Sigmoid colon (tissue), 7 donors: ENCODE measurements around the gene NOX5. TPM values are rescaled to one million over a fixed set of nuclear protein-coding genes. Genes with fewer than 3 reads are reported as not detected.

Source experiments
- DNase-seq: peaks from one replicate; pipeline ENCODE4 v3.0.0-alpha.2; 2019
- H3K27ac ChIP-seq, 4 donors: fragments of 200-600 bp; sonication (generic); one replicate each; pipeline ENCODE4 v1.5.1; 2016 to 2019; ENCODE audit warnings: mild to moderate bottlenecking in 1 of 4
- H3K27me3 ChIP-seq, 3 donors: fragments of 200-600 bp; sonication (generic); one replicate each; pipeline ENCODE4 v1.5.1; 2019; ENCODE audit warnings: mild to moderate bottlenecking in 1 of 3
- H3K36me3 ChIP-seq, 4 donors: fragments of 200-600 bp; sonication (generic); one replicate each; pipeline ENCODE4 v1.5.1; 2016 to 2019
- H3K4me1 ChIP-seq, 4 donors: fragments of 200-600 bp; sonication (generic); one replicate each; pipeline ENCODE4 v1.5.1; 2017 to 2019
- H3K4me3 ChIP-seq, 4 donors: fragments of 200-600 bp; sonication (generic); one replicate each; pipeline ENCODE4 v1.5.1; 2017 to 2019; ENCODE audit warnings: mild to moderate bottlenecking in 2 of 4, moderate library complexity in 1 of 4
- H3K9me3 ChIP-seq, 4 donors: fragments of 200-600 bp in 3 of 4; sonication (generic) in 3 of 4; one replicate each; pipeline versions ENCODE4 v1.5.1 to v1.6.1; 2013 to 2019
- CTCF ChIP-seq, 4 experiments: fragments of 450-650 bp in 3 of 4; fragments of 200-600 bp in 1 of 4; IDR thresholded peaks; one replicate each; pipeline ENCODE4 v1.5.1; 2016 to 2019; ENCODE audit warnings: antibody characterized with exemption in 4 of 4, mild to moderate bottlenecking in 3 of 4, moderate library complexity in 2 of 4
- EP300 ChIP-seq, 4 donors: sonication (generic); formaldehyde crosslinking; IDR thresholded peaks; one replicate each; pipeline ENCODE4 v1.6.1; 2017; ENCODE audit warnings: antibody characterized with exemption in 4 of 4
- POLR2A ChIP-seq, 2 donors: fragments of 450-650 bp; IDR thresholded peaks; one replicate each; pipeline ENCODE4 v1.6.1; 2016; ENCODE audit warnings: antibody characterized with exemption in 2 of 2, mild to moderate bottlenecking in 2 of 2, moderate library complexity in 2 of 2
- POLR2AphosphoS5 ChIP-seq, 4 donors: sonication (generic); formaldehyde crosslinking; IDR thresholded peaks; one replicate each; pipeline ENCODE4 v1.6.1; 2017; ENCODE audit warnings: antibody characterized with exemption in 4 of 4
- WGBS, 2 donors: extraction: QIAGEN DNeasy Blood & Tissue Kit; methylation state at CpG; one replicate each; pipeline ENCODE4 v1.1.7; 2013; 5-methylcytosine and 5-hydroxymethylcytosine counted together
- intact Hi-C: fragments of 100-400 bp; cut with DNase I; formaldehyde crosslinking; loops from one replicate; pipeline ENCODE4 v1.15.1; 2023
- polyA plus RNA-seq, 3 donors: library from polyadenylated mRNA; stranded (reverse); fragments of 200-250 nt; gene quantifications; one replicate each; pipeline ENCODE4 v1.2.3, GENCODE V29; 2013
- total RNA-seq, 4 donors: library from RNA; depleted of rRNA; stranded (reverse); fragments of >200 nt; gene quantifications; one replicate each; pipeline ENCODE4 v1.1.0, GENCODE V29; 2016
- donor health status: healthy with polysubstance abuse.
- donor health status: Bipolar disorder and iron deficiency.
- donor health status: healthy.

Gene NOX5
- total and polyA plus RNA-seq, 7 donors: 0.16 to 0.49 (median 0.36) TPM; not detected in 4

GRCh38 chr15:69027976-69028518, 13.6 kb downstream of the NOX5 start:
- DNase-seq: no peak

GRCh38 chr15:69031013-69032001, 16.8 kb downstream of the NOX5 start:
- peaks cover 0 to 7% (median 3%) of the 10 kb centered on the region in 4 donors for H3K4me1 ChIP-seq
- DNase-seq: no peak
- WGBS, 2 donors: 13 to 14% methylated on average over 42 of the region's 42 CpGs
- no peak overlapping the region for H3K27ac ChIP-seq
- no peaks in the 10 kb centered on the region for H3K9me3 ChIP-seq
- no peak for TF ChIP-seq POLR2AphosphoS5 (IDR thresholded peaks at IDR 0.05)
- no peak for TF ChIP-seq EP300 (IDR thresholded peaks at IDR 0.05)
- no peak for TF ChIP-seq POLR2A (IDR thresholded peaks at IDR 0.05)
- no peak for TF ChIP-seq CTCF (IDR thresholded peaks at IDR 0.05)
- H3K36me3 ChIP-seq: no peaks in the 10 kb centered on the region
- intact Hi-C loops: no loop called here
- H3K4me3 ChIP-seq: peak overlapping the region in 2 of 4 donors; percentile 22 to 28
- peaks cover 7 to 53% (median 16%) of the 10 kb centered on the region in 3 donors for H3K27me3 ChIP-seq

More at GRCh38 chr15:69027976-69028518, 13.6 kb downstream of the NOX5 start:
- WGBS, 2 donors: 89 to 94% methylated on average over 9 of the region's 9 CpGs
- Histone ChIP-seq H3K27ac (no peak overlapping the region), H3K9me3 (no peaks in the 10 kb centered on the region), H3K27me3 (peaks cover 5 to 25% (median 5%) of the 10 kb centered on the region in 3 donors), H3K36me3 (no peaks in the 10 kb centered on the region), H3K4me1 (peaks cover 0 to 7% (median 3%) of the 10 kb centered on the region in 4 donors), H3K4me3 (no peak overlapping the region)
- intact Hi-C loops: no loop called here
- TF ChIP-seq CTCF (IDR thresholded peaks at IDR 0.05) (no peak), EP300 (IDR thresholded peaks at IDR 0.05) (no peak), POLR2AphosphoS5 (IDR thresholded peaks at IDR 0.05) (no peak), POLR2A (IDR thresholded peaks at IDR 0.05) (no peak)

GRCh38 chr15:69032031-69032430, 17.5 kb downstream of the NOX5 start:
- H3K4me1 ChIP-seq: peaks cover 0 to 7% (median 3%) of the 10 kb centered on the region in 4 donors
- no peaks in the 10 kb centered on the region for H3K36me3 ChIP-seq
- no peak overlapping the region for H3K27ac ChIP-seq
- intact Hi-C loops: no loop called here
- no peak for DNase-seq
- TF ChIP-seq POLR2A (IDR thresholded peaks at IDR 0.05) (no peak), EP300 (IDR thresholded peaks at IDR 0.05) (no peak), POLR2AphosphoS5 (IDR thresholded peaks at IDR 0.05) (no peak), CTCF (IDR thresholded peaks at IDR 0.05) (no peak)
- 19 to 44% methylated on average over 5 of the region's 5 CpGs for WGBS, 2 donors
- peak overlapping the region in 2 of 4 donors; percentile 22 to 28 for H3K4me3 ChIP-seq
- peaks cover 7 to 53% (median 16%) of the 10 kb centered on the region in 3 donors for H3K27me3 ChIP-seq
- H3K9me3 ChIP-seq: no peaks in the 10 kb centered on the region

GRCh38 chr15:69032703-69033373, 18.3 kb downstream of the NOX5 start:
- no peak for DNase-seq
- H3K4me3 ChIP-seq: no peak overlapping the region
- no peak for TF ChIP-seq POLR2A (IDR thresholded peaks at IDR 0.05)
- TF ChIP-seq CTCF (IDR thresholded peaks at IDR 0.05): no peak
- no peak for TF ChIP-seq POLR2AphosphoS5 (IDR thresholded peaks at IDR 0.05)
- TF ChIP-seq EP300 (IDR thresholded peaks at IDR 0.05): no peak
- H3K27me3 ChIP-seq: peaks cover 7 to 53% (median 16%) of the 10 kb centered on the region in 3 donors
- WGBS, 2 donors: 82 to 89% methylated on average over 43 of the region's 43 CpGs
- H3K27ac ChIP-seq: no peak overlapping the region
- no peaks in the 10 kb centered on the region for H3K9me3 ChIP-seq
- intact Hi-C loops: no loop called here
- H3K36me3 ChIP-seq: no peaks in the 10 kb centered on the region
- H3K4me1 ChIP-seq: peaks cover 0 to 7% (median 3%) of the 10 kb centered on the region in 4 donors
